SHP77 (cell line): ENCODE results near the gene GPC5.
A peak's percentile ranks its signal among the peaks of the same experiment; 100 is the strongest.

Experiments
- DNase-seq, 2 experiments: peaks; one replicate each; lab custom pipeline; 2025; lab: John Stamatoyannopoulos, UW

The GPC5 gene

GRCh38 chr13:92549276-92549675 lies 1150.9 kb downstream of the GPC5 start:
- no peak for DNase-seq

- DNase-seq, result no peak
These were observed 1155.2 kb downstream of the GPC5 start for GRCh38 chr13:92553470-92554114.

- DNase-seq, result no peak
These were observed 1162.5 kb downstream of the GPC5 start for GRCh38 chr13:92560883-92561282.

- DNase-seq, result no peak
These were observed 1166.5 kb downstream of the GPC5 start for GRCh38 chr13:92564942-92565341.

- DNase-seq, result no peak
These were observed 1168.3 kb downstream of the GPC5 start for GRCh38 chr13:92566767-92567166.

- DNase-seq, result no peak
These were observed 1173.8 kb downstream of the GPC5 start for GRCh38 chr13:92572190-92572589.

GRCh38 chr13:92573467-92574057 lies 1175.1 kb downstream of the GPC5 start:
- no peak for DNase-seq

- DNase-seq, result no peak
These were observed 1176.1 kb downstream of the GPC5 start for GRCh38 chr13:92574499-92574898.

GRCh38 chr13:92575777-92576176 lies 1177.4 kb downstream of the GPC5 start:
- no peak for DNase-seq

GRCh38 chr13:92578358-92578757 lies 1179.9 kb downstream of the GPC5 start:
- DNase-seq, result no peak

- DNase-seq, result no peak
These were observed 1191.5 kb downstream of the GPC5 start for GRCh38 chr13:92589955-92590354.

GRCh38 chr13:92590503-92590908 lies 1192.1 kb downstream of the GPC5 start:
- peak; percentile 12 to 51 for DNase-seq

- no peak for DNase-seq
These were observed 1192.7 kb downstream of the GPC5 start for GRCh38 chr13:92591117-92591516.

GRCh38 chr13:92592757-92593156 lies 1194.3 kb downstream of the GPC5 start:
- no peak for DNase-seq

- no peak for DNase-seq
These were observed 1204.1 kb downstream of the GPC5 start for GRCh38 chr13:92602560-92602959.

GRCh38 chr13:92609376-92609775 lies 1211.0 kb downstream of the GPC5 start:
- no peak for DNase-seq

GRCh38 chr13:92612892-92613291 lies 1214.5 kb downstream of the GPC5 start:
- no peak for DNase-seq

GRCh38 chr13:92613921-92614320 lies 1215.5 kb downstream of the GPC5 start:
- DNase-seq, result no peak

GRCh38 chr13:92621985-92622384 lies 1223.6 kb downstream of the GPC5 start:
- no peak for DNase-seq

- no peak for DNase-seq
These were observed 1224.5 kb downstream of the GPC5 start for GRCh38 chr13:92622905-92623304.

- DNase-seq, result no peak
These were observed 1227.9 kb downstream of the GPC5 start for GRCh38 chr13:92626274-92626673.

- DNase-seq, result no peak
These were observed 1242.5 kb downstream of the GPC5 start for GRCh38 chr13:92640936-92641335.

GRCh38 chr13:92649140-92649813 lies 1250.9 kb downstream of the GPC5 start:
- no peak for DNase-seq
